Measurements from ENCODE around the gene CAMTA1.

DNA sequence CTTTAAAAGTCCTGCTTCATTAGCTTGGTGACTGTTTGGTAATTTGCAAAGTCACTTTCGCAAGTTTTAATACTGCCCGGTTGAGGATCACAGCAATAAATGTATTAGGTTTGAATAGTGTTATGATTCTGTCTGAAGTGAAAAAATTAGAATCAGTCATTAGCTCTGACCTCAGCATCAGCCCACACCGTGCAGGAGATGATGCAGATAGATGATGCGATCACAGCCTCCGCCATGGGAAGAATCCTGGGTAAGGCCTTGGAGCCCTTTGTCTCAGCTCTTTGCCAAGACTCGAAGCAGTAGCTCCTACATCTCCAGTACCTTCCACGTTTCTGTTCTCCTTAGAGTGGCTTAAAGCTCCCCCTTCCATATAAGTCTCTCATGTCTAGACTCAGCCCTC lies 366.7 kb downstream of the CAMTA1 start:
- TF ChIP-seq, protein P1, sequence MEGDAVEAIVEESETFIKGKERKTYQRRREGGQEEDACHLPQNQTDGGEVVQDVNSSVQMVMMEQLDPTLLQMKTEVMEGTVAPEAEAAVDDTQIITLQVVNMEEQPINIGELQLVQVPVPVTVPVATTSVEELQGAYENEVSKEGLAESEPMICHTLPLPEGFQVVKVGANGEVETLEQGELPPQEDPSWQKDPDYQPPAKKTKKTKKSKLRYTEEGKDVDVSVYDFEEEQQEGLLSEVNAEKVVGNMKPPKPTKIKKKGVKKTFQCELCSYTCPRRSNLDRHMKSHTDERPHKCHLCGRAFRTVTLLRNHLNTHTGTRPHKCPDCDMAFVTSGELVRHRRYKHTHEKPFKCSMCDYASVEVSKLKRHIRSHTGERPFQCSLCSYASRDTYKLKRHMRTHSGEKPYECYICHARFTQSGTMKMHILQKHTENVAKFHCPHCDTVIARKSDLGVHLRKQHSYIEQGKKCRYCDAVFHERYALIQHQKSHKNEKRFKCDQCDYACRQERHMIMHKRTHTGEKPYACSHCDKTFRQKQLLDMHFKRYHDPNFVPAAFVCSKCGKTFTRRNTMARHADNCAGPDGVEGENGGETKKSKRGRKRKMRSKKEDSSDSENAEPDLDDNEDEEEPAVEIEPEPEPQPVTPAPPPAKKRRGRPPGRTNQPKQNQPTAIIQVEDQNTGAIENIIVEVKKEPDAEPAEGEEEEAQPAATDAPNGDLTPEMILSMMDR (optimal IDR thresholded peaks at IDR 0.05 in 1 of 3, IDR thresholded peaks at IDR 0.05 in 1 of 3, conservative IDR thresholded peaks at IDR 0.05 in 1 of 3; ENCODE audit: extremely low read depth in 1 of 3, insufficient read depth in 2 of 3, low read length in 3 of 3), result no peak
- TF ChIP-seq EZH2 (IDR thresholded peaks at IDR 0.05; ENCODE audit: low read length), result no peak

Measured in keratinocyte (primary cell).